HCT116 (cell line): Measurements from ENCODE around the gene SYNJ1.
A peak's percentile ranks its signal among the peaks of the same experiment; 100 is the strongest.

ENCODE experiments used
- CTCF ChIP-seq, 3 experiments: fragments of 200-600 bp in 1 of 3; sonication (generic) in 1 of 3; IDR thresholded peaks in 2 of 3; conservative IDR thresholded peaks in 1 of 3; 2 replicates each; pipeline ENCODE4 v1.5.1; 2012 to 2017; ENCODE audit warnings: low read depth in 2 of 3, low read length in 2 of 3, antibody characterized with exemption in 1 of 3, borderline replicate concordance in 1 of 3, control low read depth in 1 of 3, mild to moderate bottlenecking in 1 of 3, mixed read lengths in 1 of 3, mixed run types in 1 of 3, moderate library complexity in 1 of 3; ENCODE audit not compliant: insufficient read depth in 1 of 3
- EZH2phosphoT487 ChIP-seq: fragments of 200-600 bp; IDR thresholded peaks from 2 replicates; pipeline ENCODE4 v1.6.1; 2018; ENCODE audit warnings: antibody characterized with exemption, borderline replicate concordance
- POLR2A ChIP-seq: IDR thresholded peaks from 2 replicates; pipeline ENCODE4 v1.7.0; 2011; ENCODE audit warnings: borderline replicate concordance; ENCODE audit not compliant: insufficient read depth, insufficient read length; ENCODE audit errors: extremely low read depth
- POLR2AphosphoS5 ChIP-seq: IDR thresholded peaks from 2 replicates; pipeline ENCODE4 v1.6.1; 2011; ENCODE audit warnings: mild to moderate bottlenecking, low read depth, low read length, moderate library complexity
- RAD21 ChIP-seq: IDR thresholded peaks from 2 replicates; pipeline ENCODE4 v1.6.1; 2012; ENCODE audit warnings: low read depth, mild to moderate bottlenecking
- SP1 ChIP-seq: IDR thresholded peaks from 2 replicates; pipeline ENCODE4 v1.6.1; 2012; ENCODE audit warnings: low read depth
- TCF7L2 ChIP-seq: IDR thresholded peaks from 2 replicates; pipeline ENCODE4 v1.7.0; 2011; ENCODE audit warnings: borderline replicate concordance, inconsistent platforms; ENCODE audit not compliant: insufficient read depth, insufficient read length; ENCODE audit errors: extremely low read depth

DNA sequence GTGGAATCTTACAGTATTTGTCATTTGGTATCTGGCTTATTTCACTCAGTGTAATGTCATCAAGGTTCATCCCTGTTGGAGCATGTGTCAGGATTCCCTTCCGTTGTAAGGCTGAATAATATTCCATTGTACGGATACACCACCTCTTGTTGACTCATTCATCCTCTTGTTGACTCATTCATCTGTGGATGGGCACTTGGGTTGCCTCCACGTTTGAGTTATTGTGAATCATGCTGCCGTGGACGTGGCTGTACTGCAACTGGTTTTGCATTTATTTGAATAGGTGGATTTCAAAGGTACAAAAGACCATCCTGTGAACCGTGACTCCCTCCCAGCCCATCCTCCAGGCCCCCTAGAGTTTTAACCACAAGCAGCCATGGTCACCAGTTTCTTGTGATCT, 130.6 kb downstream of the SYNJ1 start:
- TF ChIP-seq EZH2phosphoT487, result no peak
- no peak for TF ChIP-seq CTCF (IDR thresholded peaks at IDR 0.05 in 2 of 3, conservative IDR thresholded peaks at IDR 0.05 in 1 of 3; ENCODE audit: borderline replicate concordance in 1 of 3, insufficient read depth in 1 of 3, low read depth in 2 of 3, low read length in 2 of 3)
- TF ChIP-seq POLR2A, result no peak
- no peak for TF ChIP-seq TCF7L2
- TF ChIP-seq POLR2AphosphoS5, result peak; percentile 44; the same call in 1 of the 2 replicates
- peak; percentile 77 for TF ChIP-seq SP1
- peak; percentile 12; the same call in 1 of the 2 replicates for TF ChIP-seq RAD21
